Measurements from ENCODE around the gene IFITM2.
"Not testable (repeated sequence)": the region's sequence is repeated elsewhere in the genome, so short reads cannot be mapped to it uniquely, and the experiment has no call there.

DNA sequence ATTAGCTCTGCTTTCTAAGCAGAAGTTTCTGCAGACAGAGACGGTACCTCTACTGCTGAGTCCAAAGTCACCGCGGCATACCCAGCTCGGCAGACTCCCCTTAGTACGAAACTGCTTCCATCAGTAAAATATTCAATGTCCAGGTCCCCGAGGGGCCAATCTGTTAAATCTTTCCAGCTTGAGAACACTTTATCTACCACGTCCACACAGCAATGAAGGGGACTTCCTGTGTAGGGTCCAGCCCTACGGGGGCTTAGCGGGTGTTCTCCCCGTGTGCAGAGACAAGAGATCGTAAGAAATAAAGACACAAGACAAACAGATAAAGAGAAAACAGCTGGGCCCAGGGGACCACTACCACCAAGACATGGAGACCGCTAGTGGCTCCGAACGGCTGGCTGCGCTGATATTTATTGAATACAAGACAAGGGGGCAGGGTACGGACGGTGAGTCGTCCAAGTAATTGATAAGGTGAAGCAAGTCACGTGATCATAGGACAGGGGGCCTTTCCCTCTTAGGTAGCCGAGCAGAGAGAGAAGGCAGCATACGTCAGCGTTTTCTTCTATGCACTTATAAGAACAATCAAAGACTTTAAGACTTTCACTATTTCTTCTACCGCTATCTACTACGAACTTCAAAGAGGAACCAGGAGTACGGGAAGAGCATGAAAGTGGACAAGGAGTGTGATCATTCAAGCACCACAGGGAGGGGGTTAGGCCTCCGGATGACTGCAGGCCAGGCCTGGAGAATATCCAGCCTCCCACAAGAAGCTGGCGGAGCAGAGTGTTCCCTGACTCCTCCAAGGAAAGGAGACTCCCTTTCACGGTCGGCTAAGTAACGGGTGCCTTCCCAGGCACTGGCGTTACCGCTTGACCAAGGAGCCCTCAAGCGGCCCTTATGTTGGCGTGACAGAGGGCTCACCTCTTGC, 17.2 kb downstream of the IFITM2 start:
- not testable (repeated sequence) for TF ChIP-seq POLR2AphosphoS5, POLR2A, TAF1 (IDR thresholded peaks at IDR 0.05; ENCODE audit: low read depth, low read length)

All from GM12891 (cell line).